Peyer's patch (tissue), 4 donors: ENCODE data around the gene ITGB8. TPM values are rescaled to one million over a fixed set of nuclear protein-coding genes. Genes with fewer than 3 reads are reported as not detected.

Experiments used
- DNase-seq, 3 donors: peaks; one replicate each; pipeline ENCODE4 v3.0.0-alpha.2; 2017 to 2019
- H3K27ac ChIP-seq, 4 donors: fragments of 200-600 bp; sonication (generic); one replicate each; pipeline ENCODE4 v1.5.1; 2016 to 2019
- H3K27me3 ChIP-seq, 2 donors: fragments of 200-600 bp; sonication (generic); one replicate each; pipeline ENCODE4 v1.5.1; 2019
- H3K36me3 ChIP-seq, 3 donors: fragments of 200-600 bp; sonication (generic); one replicate each; pipeline ENCODE4 v1.5.1; 2016 to 2019
- H3K4me1 ChIP-seq, 4 donors: fragments of 200-600 bp; sonication (generic); one replicate each; pipeline ENCODE4 v1.5.1; 2016 to 2019
- H3K4me3 ChIP-seq, 4 donors: fragments of 200-600 bp; sonication (generic); 1 replicate in 3 of 4; 2 replicates in 1 of 4; pipeline ENCODE4 v1.5.1; 2016 to 2019; ENCODE audit warnings: mild to moderate bottlenecking in 1 of 4
- H3K9me3 ChIP-seq, 4 donors: fragments of 200-600 bp; sonication (generic); one replicate each; pipeline ENCODE4 v1.5.1; 2016 to 2019; ENCODE audit warnings: mild to moderate bottlenecking in 1 of 4
- POLR2A ChIP-seq, 2 donors: fragments of 450-650 bp; IDR thresholded peaks; one replicate each; pipeline ENCODE4 v1.5.1; 2017; ENCODE audit warnings: antibody characterized with exemption in 2 of 2, mild to moderate bottlenecking in 2 of 2, moderate library complexity in 2 of 2
- total RNA-seq, 4 donors: library from RNA; depleted of rRNA; stranded (reverse); fragments of >200 nt; gene quantifications; one replicate each; pipeline ENCODE4 v1.1.0, GENCODE V29; 2016
- TF ChIP-seq, protein P1 (sequence below), 6 experiments: fragments of 450-650 bp in 4 of 6; fragments of 200-600 bp in 2 of 6; sonication (generic) in 1 of 6; IDR thresholded peaks; one replicate each; pipeline ENCODE4 v1.5.1; 2017 to 2019; ENCODE audit warnings: antibody characterized with exemption in 6 of 6, mild to moderate bottlenecking in 3 of 6, moderate library complexity in 1 of 6

ITGB8 gene
- total RNA-seq, 4 donors from 2014 or later, result 20.6 to 45.8 (median 32.7) TPM

DNA sequence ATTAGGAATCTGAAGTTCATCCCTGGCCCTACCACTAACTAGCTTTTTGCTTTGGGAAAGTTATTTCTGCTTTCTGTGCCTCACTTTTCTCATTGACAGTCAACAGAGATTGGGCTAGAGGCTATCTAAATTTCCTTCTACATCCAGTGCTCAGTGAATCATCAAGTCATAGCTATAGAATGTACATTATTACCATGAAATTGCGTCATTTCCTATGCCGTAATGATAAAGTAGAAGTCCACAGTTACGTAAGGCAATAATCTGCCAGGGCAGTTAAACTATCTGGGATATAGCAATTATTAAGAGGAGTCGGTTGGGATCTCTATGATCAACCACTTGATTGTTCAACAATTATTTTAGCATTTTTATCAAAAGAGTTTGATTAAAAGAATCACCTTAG, 64.4 kb downstream of the ITGB8 start:
- no peak for DNase-seq
- Histone ChIP-seq H3K36me3 (peaks cover 0 to 15% (median 0%) of the 10 kb centered on the region in 3 donors), H3K4me3 (no peak overlapping the region), H3K9me3 (no peaks in the 10 kb centered on the region), H3K4me1 (no peaks in the 10 kb centered on the region), H3K27ac (no peak overlapping the region), H3K27me3 (no peaks in the 10 kb centered on the region)
- no peak for TF ChIP-seq POLR2A (IDR thresholded peaks at IDR 0.05)
- TF ChIP-seq, protein P1, sequence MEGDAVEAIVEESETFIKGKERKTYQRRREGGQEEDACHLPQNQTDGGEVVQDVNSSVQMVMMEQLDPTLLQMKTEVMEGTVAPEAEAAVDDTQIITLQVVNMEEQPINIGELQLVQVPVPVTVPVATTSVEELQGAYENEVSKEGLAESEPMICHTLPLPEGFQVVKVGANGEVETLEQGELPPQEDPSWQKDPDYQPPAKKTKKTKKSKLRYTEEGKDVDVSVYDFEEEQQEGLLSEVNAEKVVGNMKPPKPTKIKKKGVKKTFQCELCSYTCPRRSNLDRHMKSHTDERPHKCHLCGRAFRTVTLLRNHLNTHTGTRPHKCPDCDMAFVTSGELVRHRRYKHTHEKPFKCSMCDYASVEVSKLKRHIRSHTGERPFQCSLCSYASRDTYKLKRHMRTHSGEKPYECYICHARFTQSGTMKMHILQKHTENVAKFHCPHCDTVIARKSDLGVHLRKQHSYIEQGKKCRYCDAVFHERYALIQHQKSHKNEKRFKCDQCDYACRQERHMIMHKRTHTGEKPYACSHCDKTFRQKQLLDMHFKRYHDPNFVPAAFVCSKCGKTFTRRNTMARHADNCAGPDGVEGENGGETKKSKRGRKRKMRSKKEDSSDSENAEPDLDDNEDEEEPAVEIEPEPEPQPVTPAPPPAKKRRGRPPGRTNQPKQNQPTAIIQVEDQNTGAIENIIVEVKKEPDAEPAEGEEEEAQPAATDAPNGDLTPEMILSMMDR (IDR thresholded peaks at IDR 0.05), result no peak

DNA sequence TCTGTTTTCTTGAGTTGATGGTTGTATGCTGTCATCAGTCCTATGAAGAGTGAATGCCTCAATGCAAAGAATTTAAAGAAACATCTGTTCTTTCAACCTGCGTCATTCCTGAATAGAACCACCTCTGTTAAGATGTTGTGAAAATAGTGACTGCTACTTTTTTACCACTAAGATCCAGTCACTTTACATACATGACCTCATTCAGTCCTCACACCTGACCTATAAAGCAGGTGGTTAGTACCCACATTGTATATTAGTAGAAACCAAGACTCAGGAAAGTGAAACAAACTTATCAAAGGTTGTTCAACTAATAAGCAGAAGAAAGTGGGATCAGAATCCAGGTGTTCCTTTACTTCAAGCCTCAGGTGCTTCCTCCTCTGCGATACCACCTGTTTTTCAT, 64.8 kb downstream of the ITGB8 start:
- TF ChIP-seq, protein P1 (IDR thresholded peaks at IDR 0.05), result no peak
- TF ChIP-seq POLR2A (IDR thresholded peaks at IDR 0.05), result no peak
- Histone ChIP-seq H3K4me1 (no peaks in the 10 kb centered on the region), H3K4me3 (no peak overlapping the region), H3K27ac (no peak overlapping the region), H3K9me3 (no peaks in the 10 kb centered on the region), H3K36me3 (peaks cover 0 to 15% (median 0%) of the 10 kb centered on the region in 3 donors), H3K27me3 (no peaks in the 10 kb centered on the region)
- DNase-seq, result no peak

DNA sequence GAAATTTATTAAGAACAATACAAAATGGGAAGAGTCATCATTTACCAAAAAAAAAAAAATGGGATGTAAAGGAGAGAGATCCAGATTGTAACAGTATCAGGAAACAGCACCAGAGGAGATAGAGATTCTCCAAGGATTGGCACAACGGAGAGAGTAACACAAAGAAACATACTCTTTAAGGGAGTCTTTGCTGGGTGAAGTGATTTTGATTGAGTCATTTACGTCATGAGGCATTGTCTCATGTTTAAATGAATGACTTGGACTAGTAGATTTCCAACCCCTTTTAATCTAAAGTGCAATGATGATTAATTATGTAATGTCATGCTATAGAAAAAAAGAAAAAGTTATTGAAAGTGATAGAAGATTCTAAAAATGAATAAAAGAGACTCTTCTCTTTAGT, 68.8 kb downstream of the ITGB8 start:
- no peaks in the 10 kb centered on the region for H3K27me3 ChIP-seq
- peaks cover 0 to 5% (median 0%) of the 10 kb centered on the region in 3 donors for H3K36me3 ChIP-seq
- H3K9me3 ChIP-seq, result no peaks in the 10 kb centered on the region
- no peaks in the 10 kb centered on the region for H3K4me1 ChIP-seq
- no peak overlapping the region for H3K27ac ChIP-seq
- H3K4me3 ChIP-seq, result no peak overlapping the region
- no peak for DNase-seq
- TF ChIP-seq, protein P1 (IDR thresholded peaks at IDR 0.05), result no peak
- no peak for TF ChIP-seq POLR2A (IDR thresholded peaks at IDR 0.05)

DNA sequence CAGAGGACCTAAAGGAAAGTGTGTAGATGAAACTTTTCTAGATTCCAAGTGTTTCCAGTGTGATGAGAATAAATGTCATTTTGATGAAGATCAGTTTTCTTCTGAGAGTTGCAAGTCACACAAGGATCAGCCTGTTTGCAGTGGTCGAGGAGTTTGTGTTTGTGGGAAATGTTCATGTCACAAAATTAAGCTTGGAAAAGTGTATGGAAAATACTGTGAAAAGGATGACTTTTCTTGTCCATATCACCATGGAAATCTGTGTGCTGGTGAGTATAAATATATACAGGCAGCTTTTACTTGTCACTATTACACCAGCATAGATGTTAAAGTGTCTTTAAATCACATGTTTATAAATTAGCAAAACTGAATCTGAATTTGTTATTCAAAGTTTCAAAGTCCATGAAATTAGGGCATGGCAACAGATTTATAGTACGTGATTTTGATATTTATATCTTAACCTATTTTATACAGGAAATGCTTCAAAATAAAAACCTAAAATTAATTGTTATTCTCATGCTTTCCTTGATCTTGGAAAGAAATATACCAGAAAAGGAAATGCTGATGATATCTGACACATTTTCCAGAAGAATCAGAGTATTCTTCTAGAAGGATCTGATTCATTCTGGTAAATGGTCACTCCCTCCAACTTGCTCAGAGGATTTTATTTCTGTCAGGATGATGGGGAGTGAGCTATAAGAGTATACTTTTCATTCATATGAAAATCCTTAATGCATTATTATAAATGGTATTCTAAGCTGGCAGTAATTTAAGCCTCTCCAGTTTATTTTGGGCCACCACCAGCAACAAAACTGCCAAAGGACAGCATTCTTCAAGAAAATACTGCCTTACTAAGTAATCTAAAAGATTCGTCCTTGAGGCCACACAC, 71.4 kb downstream of the ITGB8 start:
- TF ChIP-seq POLR2A (IDR thresholded peaks at IDR 0.05), result no peak
- TF ChIP-seq, protein P1 (IDR thresholded peaks at IDR 0.05), result no peak
- peaks cover 0 to 8% (median 0%) of the 10 kb centered on the region in 3 donors for H3K36me3 ChIP-seq
- no peak overlapping the region for H3K4me3 ChIP-seq
- H3K27me3 ChIP-seq, result no peaks in the 10 kb centered on the region
- no peaks in the 10 kb centered on the region for H3K4me1 ChIP-seq
- H3K27ac ChIP-seq, result no peak overlapping the region
- no peaks in the 10 kb centered on the region for H3K9me3 ChIP-seq
- no peak for DNase-seq

DNA sequence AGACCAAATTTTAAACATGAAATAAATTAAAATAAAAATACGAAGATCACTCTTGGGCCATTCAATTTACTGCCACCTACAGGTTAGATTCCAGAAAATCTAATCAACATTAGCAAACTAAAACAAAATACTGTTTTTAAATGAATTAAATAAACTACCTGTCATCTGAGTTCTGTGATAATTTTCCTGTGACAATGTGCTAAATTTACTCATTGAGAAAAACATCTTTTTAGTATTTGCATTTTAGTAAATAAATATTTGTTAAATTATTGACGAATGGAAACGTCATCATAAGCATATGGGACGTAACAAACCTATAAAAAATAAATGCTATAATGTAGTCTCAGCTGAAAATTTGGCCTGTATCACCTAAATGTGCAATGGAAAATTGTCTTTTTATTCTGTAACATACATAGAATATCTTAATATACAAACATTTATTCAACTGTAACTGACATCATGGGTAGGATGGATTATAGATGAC, 72.1 kb downstream of the ITGB8 start:
- TF ChIP-seq POLR2A (IDR thresholded peaks at IDR 0.05), result no peak
- TF ChIP-seq, protein P1 (IDR thresholded peaks at IDR 0.05), result peak in 3 of 6 experiments; percentile 21 to 33 (median 31)
- Histone ChIP-seq H3K36me3 (peaks cover 0 to 4% (median 0%) of the 10 kb centered on the region in 3 donors), H3K27me3 (no peaks in the 10 kb centered on the region), H3K27ac (no peak overlapping the region), H3K9me3 (no peaks in the 10 kb centered on the region), H3K4me3 (no peak overlapping the region), H3K4me1 (peaks cover 0 to 3% (median 0%) of the 10 kb centered on the region in 4 donors)
- DNase-seq, result no peak
